Stimulated activated naive CD8-positive, alpha-beta T cell treated with anti-CD3 and anti-CD28 coated beads, Interleukin-15, Interleukin-2, amounts not matched to agents 100 U/mL and 50 U/mL, for 24 hours (primary cell): Measurements from ENCODE around the gene ERP44.
"Not testable (repeated sequence)": the region's sequence is repeated elsewhere in the genome, so short reads cannot be mapped to it uniquely, and the experiment has no call there.

ENCODE experiments used
- ATAC-seq: fragments of 150-1000 bp; cut with Tn5 transposase; one replicate; pipeline ENCODE4 v1.10.0; 2021
- DNase-seq: peaks from one replicate; pipeline ENCODE4 v3.0.0; 2021

ERP44 gene

DNA sequence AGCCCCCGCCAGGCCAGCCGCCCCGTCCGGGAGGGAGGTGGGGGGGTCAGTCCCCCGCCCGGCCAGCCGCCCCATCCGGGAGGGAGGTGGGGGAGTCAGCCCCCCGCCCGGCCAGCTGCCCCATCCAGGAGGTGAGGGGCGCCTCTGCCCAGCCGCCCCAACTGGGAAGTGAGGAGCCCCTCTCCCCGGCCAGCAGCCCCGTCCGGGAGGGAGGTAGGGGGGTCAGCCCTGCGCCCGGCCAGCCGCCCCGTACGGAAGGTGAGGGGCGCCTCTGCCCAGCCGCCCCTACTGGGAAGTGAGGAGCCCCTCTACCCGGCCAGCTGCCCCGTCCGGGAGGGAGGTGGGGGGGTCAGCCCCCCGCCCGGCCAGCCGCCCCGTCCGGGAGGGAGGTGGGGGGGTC, 30.8 kb downstream of the ERP44 start:
- ATAC-seq, result not testable (repeated sequence)

DNA sequence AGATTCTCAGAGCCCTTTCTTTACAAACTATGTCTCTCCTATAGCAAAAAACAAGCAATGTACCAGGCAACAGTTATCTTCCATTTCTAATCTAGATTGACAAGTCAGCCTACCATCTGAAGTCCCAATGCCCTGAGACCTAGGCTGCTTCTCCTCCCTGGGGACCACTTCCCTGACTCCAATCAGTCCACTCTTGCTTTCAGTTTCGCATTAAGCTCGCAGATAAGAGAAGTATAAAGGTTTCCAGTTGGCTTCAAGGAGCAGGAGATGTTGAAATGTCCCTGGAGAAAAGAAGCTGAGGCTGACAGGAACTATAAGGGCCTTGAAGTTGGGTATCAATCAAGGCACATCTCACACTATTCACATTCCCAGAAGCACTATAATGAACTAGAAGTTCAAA, 32.3 kb downstream of the ERP44 start:
- ATAC-seq (no peak), DNase-seq (no peak)

More for the DNA sequence above, 30.8 kb downstream of the ERP44 start:
- DNase-seq, result not testable (repeated sequence)

DNA sequence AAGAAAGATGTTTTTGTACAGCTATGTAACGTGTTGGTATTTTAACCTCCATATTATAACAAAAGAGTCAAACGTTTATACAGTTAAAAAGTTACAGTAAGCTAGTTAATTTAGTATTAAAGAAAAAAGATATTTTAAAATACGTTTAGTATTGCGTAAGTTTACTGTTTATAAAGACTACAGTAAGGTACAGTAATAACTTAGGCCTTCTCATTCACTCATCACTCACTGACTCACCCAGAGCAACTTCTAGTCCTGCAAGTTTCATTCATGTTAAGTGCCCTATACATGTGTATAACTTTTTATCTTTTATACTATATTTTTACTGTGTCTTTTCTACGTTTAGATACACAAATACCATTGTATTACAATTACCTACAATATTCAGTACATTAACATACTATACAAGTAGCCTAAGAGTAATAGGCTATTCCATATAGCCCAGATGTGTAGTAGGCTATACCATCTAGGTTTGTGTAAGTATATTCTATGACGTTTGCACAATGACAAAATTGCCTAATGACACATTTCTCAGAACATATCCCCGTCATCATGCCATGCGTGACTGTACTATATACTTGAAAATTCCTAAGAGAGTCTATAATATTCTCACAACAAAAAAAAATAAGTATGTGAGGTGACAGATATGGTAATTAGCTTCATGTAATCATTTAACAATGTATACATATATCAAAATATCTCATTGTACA, 33.8 kb downstream of the ERP44 start:
- ATAC-seq (no peak), DNase-seq (no peak)

DNA sequence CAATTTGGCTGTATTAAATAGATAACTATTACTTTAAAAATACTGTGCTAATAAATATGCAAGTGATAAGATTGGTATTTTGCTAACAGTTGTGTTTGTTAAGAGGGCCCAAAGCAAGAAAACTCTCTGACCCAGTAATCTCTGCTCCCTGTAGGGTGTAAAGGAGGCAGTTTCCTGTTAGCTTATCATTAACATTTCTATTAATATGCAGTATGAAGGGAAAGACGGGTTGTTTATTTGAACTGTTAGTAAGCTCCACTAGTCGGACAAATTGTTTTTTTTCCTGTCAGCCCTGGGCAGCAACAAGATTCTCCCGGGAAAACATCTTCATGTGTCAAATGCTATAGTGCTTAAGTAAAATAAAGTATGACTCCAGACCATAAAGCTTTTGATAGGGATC, 35.6 kb downstream of the ERP44 start:
- DNase-seq, result no peak
- no peak for ATAC-seq

- ATAC-seq, DNase-seq: not testable (repeated sequence)
Observed at GRCh38 chr9:100062683-100063082, 36.1 kb downstream of the ERP44 start.

GRCh38 chr9:100058699-100059579, 39.9 kb downstream of the ERP44 start:
- no peak for ATAC-seq

GRCh38 chr9:100057624-100058023, 41.2 kb downstream of the ERP44 start:
- no peak for DNase-seq
- ATAC-seq, result no peak

More at GRCh38 chr9:100058699-100059579, 39.9 kb downstream of the ERP44 start:
- DNase-seq, result no peak

- ATAC-seq, result no peak
Observed at GRCh38 chr9:100056561-100056960, 42.2 kb downstream of the ERP44 start.

GRCh38 chr9:100052375-100052774, 46.4 kb downstream of the ERP44 start:
- DNase-seq, result no peak
- ATAC-seq, result no peak

More at GRCh38 chr9:100056561-100056960, 42.2 kb downstream of the ERP44 start:
- no peak for DNase-seq

DNA sequence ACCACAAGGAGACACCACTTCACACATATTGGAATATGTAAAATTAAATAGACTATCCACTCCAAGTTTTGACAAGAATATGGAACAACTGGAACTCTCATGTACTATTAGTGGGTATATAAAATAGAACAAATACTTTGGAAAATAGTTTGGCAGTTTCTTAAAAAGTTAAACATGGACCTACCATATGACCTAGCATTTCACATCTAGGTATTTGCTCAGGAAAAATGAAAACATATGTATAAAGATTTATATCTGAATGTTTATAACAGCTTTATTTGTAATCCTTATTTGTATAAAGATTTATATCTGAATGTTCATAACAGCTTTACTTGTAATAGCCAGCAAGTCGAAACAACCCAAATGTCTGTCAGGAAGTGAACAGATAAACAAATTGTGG, 49.2 kb downstream of the ERP44 start:
- no peak for ATAC-seq

GRCh38 chr9:100038472-100038871, 60.3 kb downstream of the ERP44 start:
- DNase-seq, result no peak
- no peak for ATAC-seq

More for the DNA sequence above, 49.2 kb downstream of the ERP44 start:
- no peak for DNase-seq

- no peak for ATAC-seq
- DNase-seq, result no peak
Observed at GRCh38 chr9:100033877-100034551, 64.8 kb downstream of the ERP44 start.

GRCh38 chr9:100030548-100030947, 68.3 kb downstream of the ERP44 start:
- DNase-seq (no peak), ATAC-seq (no peak)

DNA sequence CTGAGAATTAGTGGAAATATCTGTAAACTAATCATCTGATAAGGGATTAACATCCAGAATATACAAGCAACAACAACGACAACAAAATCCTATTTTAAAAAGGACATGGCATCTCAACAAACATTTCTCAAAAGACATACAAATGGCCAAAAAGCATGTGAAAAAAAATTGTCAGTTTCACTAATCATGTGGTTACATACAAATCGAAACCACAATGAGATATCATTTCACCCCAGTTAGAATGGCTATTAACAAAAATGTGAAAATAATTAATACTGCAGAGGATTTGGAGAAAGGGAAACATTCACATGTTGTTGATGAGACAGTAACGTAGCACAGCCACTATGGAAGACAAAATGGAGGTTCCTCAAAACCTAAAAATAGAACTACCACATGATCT, 69.5 kb downstream of the ERP44 start:
- ATAC-seq (no peak), DNase-seq (no peak)

GRCh38 chr9:100028201-100028784, 70.5 kb downstream of the ERP44 start:
- DNase-seq, result peak; percentile 76
- peak; percentile 86 for ATAC-seq

DNA sequence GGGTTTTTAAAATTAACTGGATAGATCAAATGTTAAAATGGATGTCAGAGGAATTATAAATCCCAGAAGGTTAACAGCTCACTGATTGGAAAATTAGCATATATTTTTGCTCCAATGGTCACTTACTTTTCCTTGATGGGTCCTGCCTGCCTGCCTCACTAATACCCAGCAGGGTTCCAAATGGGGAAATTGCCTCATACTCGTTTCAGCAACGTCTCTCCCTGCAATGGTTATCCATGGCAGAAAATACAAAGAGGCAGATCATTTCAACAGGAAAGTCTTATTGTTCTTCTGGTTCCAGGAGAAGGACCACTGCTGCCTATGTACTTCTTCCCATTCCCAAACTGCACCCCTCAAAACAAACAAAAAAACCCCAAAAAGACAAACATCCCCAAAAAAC, 71.3 kb downstream of the ERP44 start:
- no peak for DNase-seq
- no peak for ATAC-seq

- DNase-seq, result no peak
- no peak for ATAC-seq
Observed at GRCh38 chr9:100021931-100022330, 76.9 kb downstream of the ERP44 start.

GRCh38 chr9:100020121-100020795, 78.5 kb downstream of the ERP44 start:
- DNase-seq (no peak), ATAC-seq (no peak)

GRCh38 chr9:100019541-100019940, 79.3 kb downstream of the ERP44 start:
- DNase-seq (no peak), ATAC-seq (no peak)

- no peak for ATAC-seq
- DNase-seq, result no peak
Observed at GRCh38 chr9:100014846-100015245, 84.0 kb downstream of the ERP44 start.

DNA sequence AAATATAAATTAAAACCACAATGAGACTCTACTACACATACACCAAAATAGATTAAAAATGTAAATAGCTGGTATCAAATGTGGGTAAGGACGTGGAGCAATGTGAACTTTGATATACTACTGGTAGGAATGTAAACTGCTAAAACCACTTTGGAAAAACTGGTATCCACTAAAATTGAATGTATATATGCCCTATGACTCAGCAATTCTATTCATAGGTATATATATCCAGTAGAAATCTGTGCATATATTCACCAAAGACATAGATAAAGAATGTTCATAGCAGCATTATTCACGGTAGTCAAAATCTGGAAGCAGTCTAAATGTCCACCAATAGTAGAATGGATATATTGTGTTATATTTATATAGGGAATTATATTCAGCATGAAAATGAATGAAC, 85.2 kb downstream of the ERP44 start:
- DNase-seq, result no peak
- no peak for ATAC-seq

DNA sequence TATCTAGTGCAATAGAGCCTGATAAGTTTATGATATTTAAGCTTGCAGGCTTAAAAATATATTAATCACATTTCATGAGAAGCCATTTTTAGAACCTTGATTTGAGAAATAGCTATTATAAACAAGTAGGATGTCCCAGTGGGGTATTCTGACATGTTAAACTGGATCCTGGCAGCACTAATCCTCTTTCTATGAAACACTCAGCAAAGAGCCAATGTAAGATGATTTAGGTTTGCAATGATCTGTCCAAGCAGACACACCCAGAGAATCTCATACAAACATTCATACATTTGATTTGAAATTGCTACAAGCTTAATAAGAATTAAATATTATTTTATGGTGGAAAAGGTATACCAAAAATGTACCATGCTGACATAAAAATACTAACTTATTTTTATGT, 86.5 kb downstream of the ERP44 start:
- ATAC-seq, result no peak
- no peak for DNase-seq
